ENCODE results near the gene THADA. TPM values are rescaled to one million over a fixed set of nuclear protein-coding genes. Genes with fewer than 3 reads are reported as not detected.

The THADA gene
- total RNA-seq, 1 donor = 39.4 TPM

DNA sequence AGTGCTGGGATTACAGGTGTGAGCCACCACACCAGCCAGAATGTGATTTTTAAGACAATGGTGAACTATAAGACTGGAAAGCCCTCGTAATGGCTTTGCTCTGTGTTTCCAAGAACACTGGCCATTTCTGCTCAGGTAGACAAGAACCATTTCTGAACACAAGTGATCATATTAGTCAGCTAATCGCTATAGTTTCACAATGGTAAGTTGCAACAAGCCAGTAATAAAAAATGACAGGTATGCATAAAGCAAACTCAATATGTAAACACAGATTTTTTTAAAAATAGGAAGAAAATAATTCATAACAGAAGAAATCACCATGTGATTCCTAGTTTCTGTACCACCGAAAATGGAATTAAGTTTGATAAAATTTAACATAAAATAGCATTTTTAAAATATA, 166.5 kb downstream of the THADA start:
- Histone ChIP-seq H3K4me3 (ENCODE audit: insufficient read depth, low read length) (no peak overlapping the region), H3K27ac (ENCODE audit: low read depth, low read length) (no peak overlapping the region), H3K4me2 (ENCODE audit: insufficient read depth, low read length) (no peak overlapping the region), H3K79me2 (ENCODE audit: insufficient read depth, low read length) (no peaks in the 10 kb centered on the region), H3K9me3 (ENCODE audit: low read depth, low read length) (no peaks in the 10 kb centered on the region), H3K36me3 (ENCODE audit: insufficient read depth, low read length) (peaks cover 7% of the 10 kb centered on the region), H2AFZ (ENCODE audit: low read length) (no peak overlapping the region), H4K20me1 (ENCODE audit: insufficient read depth, low read length) (no peaks in the 10 kb centered on the region), H3K4me1 (ENCODE audit: insufficient read depth, low read length) (peaks cover 27% of the 10 kb centered on the region), H3K27me3 (ENCODE audit: insufficient read depth, low read length) (no peaks in the 10 kb centered on the region)
- TF ChIP-seq, protein P1, sequence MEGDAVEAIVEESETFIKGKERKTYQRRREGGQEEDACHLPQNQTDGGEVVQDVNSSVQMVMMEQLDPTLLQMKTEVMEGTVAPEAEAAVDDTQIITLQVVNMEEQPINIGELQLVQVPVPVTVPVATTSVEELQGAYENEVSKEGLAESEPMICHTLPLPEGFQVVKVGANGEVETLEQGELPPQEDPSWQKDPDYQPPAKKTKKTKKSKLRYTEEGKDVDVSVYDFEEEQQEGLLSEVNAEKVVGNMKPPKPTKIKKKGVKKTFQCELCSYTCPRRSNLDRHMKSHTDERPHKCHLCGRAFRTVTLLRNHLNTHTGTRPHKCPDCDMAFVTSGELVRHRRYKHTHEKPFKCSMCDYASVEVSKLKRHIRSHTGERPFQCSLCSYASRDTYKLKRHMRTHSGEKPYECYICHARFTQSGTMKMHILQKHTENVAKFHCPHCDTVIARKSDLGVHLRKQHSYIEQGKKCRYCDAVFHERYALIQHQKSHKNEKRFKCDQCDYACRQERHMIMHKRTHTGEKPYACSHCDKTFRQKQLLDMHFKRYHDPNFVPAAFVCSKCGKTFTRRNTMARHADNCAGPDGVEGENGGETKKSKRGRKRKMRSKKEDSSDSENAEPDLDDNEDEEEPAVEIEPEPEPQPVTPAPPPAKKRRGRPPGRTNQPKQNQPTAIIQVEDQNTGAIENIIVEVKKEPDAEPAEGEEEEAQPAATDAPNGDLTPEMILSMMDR (IDR thresholded peaks at IDR 0.05; ENCODE audit: extremely low read depth, low read depth, low read length) = no peak
- no peak for DNase-seq (ENCODE audit: insufficient read length, low spot score, missing footprints)

DNA sequence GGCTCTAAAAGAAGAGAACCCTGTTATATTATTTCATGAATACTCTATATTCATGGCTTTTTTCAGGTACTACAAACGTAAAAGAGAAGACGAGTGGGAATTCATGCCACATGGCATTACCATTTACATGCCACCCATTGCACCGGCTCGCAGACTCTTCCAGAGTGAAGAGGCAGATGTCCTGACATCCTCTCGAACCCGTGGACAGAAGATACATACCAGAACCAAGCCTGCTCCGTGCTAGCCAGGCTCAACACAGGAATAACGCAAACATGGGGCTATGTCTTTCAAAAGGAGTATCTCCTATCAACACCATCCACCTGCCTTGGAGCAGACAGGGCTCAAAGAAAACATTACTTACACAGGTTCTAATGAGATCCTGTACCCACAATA, 168.8 kb downstream of the THADA start:
- H2AFZ ChIP-seq (ENCODE audit: low read length) = no peak overlapping the region
- H3K4me1 ChIP-seq (ENCODE audit: insufficient read depth, low read length) = peaks cover 36% of the 10 kb centered on the region
- H3K9me3 ChIP-seq (ENCODE audit: low read depth, low read length) = no peaks in the 10 kb centered on the region
- H4K20me1 ChIP-seq (ENCODE audit: insufficient read depth, low read length) = no peaks in the 10 kb centered on the region
- no peak for DNase-seq (ENCODE audit: insufficient read length, low spot score, missing footprints)
- H3K27ac ChIP-seq (ENCODE audit: low read depth, low read length) = peak overlapping the region; percentile 81
- TF ChIP-seq, protein P1 (IDR thresholded peaks at IDR 0.05; ENCODE audit: extremely low read depth, low read depth, low read length) = no peak
- H3K36me3 ChIP-seq (ENCODE audit: insufficient read depth, low read length) = peaks cover 7% of the 10 kb centered on the region
- H3K79me2 ChIP-seq (ENCODE audit: insufficient read depth, low read length) = no peaks in the 10 kb centered on the region
- no peaks in the 10 kb centered on the region for H3K27me3 ChIP-seq (ENCODE audit: insufficient read depth, low read length)
- no peak overlapping the region for H3K4me3 ChIP-seq (ENCODE audit: insufficient read depth, low read length)
- H3K4me2 ChIP-seq (ENCODE audit: insufficient read depth, low read length) = no peak overlapping the region

DNA sequence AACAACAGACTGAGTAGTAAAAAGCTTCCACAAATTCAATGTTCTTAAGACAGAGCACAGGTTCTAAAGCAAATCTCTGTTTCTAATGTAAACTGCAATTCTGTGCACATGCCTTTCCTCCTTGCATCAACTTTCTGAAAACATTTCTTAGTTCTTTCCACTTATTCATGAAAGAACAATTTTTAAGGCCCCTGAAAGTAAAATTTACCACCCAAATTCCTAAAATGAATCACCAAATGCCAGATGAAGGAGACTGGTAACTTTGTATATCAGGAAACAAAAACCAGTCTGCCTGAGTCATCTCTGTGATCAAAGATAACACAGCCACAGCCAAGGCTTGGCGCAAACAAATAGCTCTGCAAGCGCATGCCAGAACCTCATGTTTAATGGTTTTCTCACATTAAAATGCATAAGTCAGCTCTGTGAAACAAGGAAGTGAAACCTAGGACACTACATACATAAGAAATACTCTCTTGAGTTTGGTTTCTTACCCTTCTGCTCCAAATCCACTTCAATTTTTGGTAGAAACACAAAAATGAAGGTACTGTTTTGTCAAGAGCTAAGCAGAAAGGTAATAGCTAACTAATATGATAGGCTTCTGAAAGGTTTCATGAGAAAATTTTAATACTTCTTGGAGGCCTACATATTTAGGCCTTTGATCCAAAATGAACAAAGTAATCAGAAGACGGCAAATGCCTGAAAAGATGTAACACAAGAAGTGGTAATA, 169.4 kb downstream of the THADA start:
- Histone ChIP-seq H3K9me3 (ENCODE audit: low read depth, low read length) (no peaks in the 10 kb centered on the region), H3K36me3 (ENCODE audit: insufficient read depth, low read length) (peaks cover 7% of the 10 kb centered on the region)
- TF ChIP-seq, protein P1 (IDR thresholded peaks at IDR 0.05; ENCODE audit: extremely low read depth, low read depth, low read length) = no peak

DNA sequence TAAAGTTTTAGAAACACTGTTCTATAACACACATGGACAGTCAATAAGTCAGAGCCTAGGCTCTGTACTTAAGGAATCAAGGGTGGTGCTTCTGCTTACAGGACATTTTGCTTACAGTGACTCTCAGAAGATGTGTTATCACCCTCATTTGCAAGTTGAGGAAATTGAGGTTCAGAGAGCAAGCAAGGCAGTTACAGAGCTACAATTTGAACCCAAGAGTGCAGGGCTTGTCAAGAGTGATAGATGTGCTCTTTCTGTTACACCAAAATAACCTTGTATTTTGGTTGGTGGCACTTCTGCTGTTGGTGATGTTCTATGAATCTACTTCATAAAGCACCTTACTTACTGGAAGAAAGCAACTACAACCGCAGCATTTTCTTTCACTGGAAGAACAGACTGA, 170.2 kb downstream of the THADA start:
- H3K4me2 ChIP-seq (ENCODE audit: insufficient read depth, low read length) = peak overlapping the region; percentile 49
- no peaks in the 10 kb centered on the region for H3K79me2 ChIP-seq (ENCODE audit: insufficient read depth, low read length)
- DNase-seq (ENCODE audit: insufficient read length, low spot score, missing footprints) = no peak
- peaks cover 36% of the 10 kb centered on the region for H3K4me1 ChIP-seq (ENCODE audit: insufficient read depth, low read length)
- no peaks in the 10 kb centered on the region for H4K20me1 ChIP-seq (ENCODE audit: insufficient read depth, low read length)
- no peak overlapping the region for H2AFZ ChIP-seq (ENCODE audit: low read length)
- H3K36me3 ChIP-seq (ENCODE audit: insufficient read depth, low read length) = peaks cover 7% of the 10 kb centered on the region
- TF ChIP-seq, protein P1 (IDR thresholded peaks at IDR 0.05; ENCODE audit: extremely low read depth, low read depth, low read length) = no peak
- H3K9me3 ChIP-seq (ENCODE audit: low read depth, low read length) = no peaks in the 10 kb centered on the region
- peak overlapping the region; percentile 81 for H3K27ac ChIP-seq (ENCODE audit: low read depth, low read length)
- H3K4me3 ChIP-seq (ENCODE audit: insufficient read depth, low read length) = no peak overlapping the region
- H3K27me3 ChIP-seq (ENCODE audit: insufficient read depth, low read length) = no peaks in the 10 kb centered on the region

More for the DNA sequence above, 169.4 kb downstream of the THADA start:
- Histone ChIP-seq H3K27ac (ENCODE audit: low read depth, low read length) (peak overlapping the region; percentile 81), H3K4me3 (ENCODE audit: insufficient read depth, low read length) (no peak overlapping the region), H4K20me1 (ENCODE audit: insufficient read depth, low read length) (no peaks in the 10 kb centered on the region), H2AFZ (ENCODE audit: low read length) (no peak overlapping the region), H3K79me2 (ENCODE audit: insufficient read depth, low read length) (no peaks in the 10 kb centered on the region), H3K27me3 (ENCODE audit: insufficient read depth, low read length) (no peaks in the 10 kb centered on the region), H3K4me2 (ENCODE audit: insufficient read depth, low read length) (peak overlapping the region; percentile 49), H3K4me1 (ENCODE audit: insufficient read depth, low read length) (peaks cover 36% of the 10 kb centered on the region)
- DNase-seq (ENCODE audit: insufficient read length, low spot score, missing footprints) = peak; percentile 89

Measured in osteoblast (primary cell).